ENCODE measurements around the gene BCDIN3D.
"Not testable (repeated sequence)": the region's sequence is repeated elsewhere in the genome, so short reads cannot be mapped to it uniquely, and the experiment has no call there.

The BCDIN3D gene

DNA sequence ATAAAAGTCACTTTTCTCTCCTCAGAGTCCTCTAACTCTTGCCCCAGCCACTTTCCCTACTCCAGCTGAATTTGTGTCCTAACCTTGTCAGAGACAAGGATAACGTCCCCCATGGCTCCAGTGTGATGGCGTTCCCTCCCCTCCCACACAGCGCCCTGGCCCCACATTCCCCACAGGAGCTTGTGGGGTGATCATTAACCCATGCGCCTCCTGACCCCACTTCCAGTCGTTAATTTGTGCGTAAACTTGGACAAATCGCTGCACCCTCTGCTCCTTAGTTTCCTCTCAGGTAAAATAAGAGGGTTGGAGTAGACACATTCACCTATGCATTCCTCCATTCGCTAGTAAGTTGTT lies 22.9 kb upstream of the BCDIN3D start:
- no peak for DNase-seq (ENCODE audit: low spot score)
- TF ChIP-seq CTCF (IDR thresholded peaks at IDR 0.05; ENCODE audit: extremely low read depth, missing control alignments), result no peak

GRCh38 chr12:49865109-49865781 lies 22.3 kb upstream of the BCDIN3D start:
- DNase-seq (ENCODE audit: low spot score), result no peak
- TF ChIP-seq CTCF (IDR thresholded peaks at IDR 0.05; ENCODE audit: extremely low read depth, missing control alignments), result no peak

DNA sequence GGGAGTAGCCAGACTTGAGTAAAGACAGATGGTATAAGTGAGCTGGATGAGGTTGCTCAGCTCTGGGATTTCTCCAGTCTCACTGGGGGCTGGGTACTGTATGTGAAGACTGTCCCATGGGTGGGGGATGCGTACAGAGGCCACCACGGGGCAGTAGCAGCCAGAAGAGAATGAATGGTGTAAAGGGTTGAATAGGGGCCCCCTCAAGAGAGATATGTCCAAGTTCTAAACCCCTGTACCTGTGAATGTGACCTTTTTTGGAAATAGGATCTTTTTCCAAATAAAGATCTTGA lies 21.8 kb upstream of the BCDIN3D start:
- TF ChIP-seq CTCF (IDR thresholded peaks at IDR 0.05; ENCODE audit: extremely low read depth, missing control alignments), result no peak
- no peak for DNase-seq (ENCODE audit: low spot score)

GRCh38 chr12:49863946-49864797 lies 21.3 kb upstream of the BCDIN3D start:
- TF ChIP-seq CTCF (IDR thresholded peaks at IDR 0.05; ENCODE audit: extremely low read depth, missing control alignments), result no peak
- no peak for DNase-seq (ENCODE audit: low spot score)

GRCh38 chr12:49860921-49861320 lies 18.0 kb upstream of the BCDIN3D start:
- DNase-seq (ENCODE audit: low spot score), result not testable (repeated sequence)

DNA sequence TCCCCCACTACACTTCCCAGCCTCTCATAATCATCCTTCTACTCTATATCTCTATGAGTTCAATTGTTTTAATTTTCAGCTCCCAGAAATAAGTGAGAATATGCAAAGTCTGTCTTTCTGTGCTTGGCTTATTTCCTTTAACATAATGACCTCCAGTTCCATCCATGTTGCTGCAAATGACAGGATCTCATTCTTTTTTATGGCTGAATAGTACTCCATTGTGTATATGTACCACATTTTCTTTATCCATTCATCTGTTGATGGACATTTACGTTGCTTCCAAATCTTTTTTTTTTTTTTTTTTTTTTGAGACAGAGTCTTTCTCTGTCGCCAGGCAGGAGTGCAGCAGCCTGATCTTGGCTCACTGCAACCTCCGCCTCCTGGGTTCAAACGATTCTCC lies 13.0 kb upstream of the BCDIN3D start:
- DNase-seq (ENCODE audit: low spot score), result not testable (repeated sequence)

DNA sequence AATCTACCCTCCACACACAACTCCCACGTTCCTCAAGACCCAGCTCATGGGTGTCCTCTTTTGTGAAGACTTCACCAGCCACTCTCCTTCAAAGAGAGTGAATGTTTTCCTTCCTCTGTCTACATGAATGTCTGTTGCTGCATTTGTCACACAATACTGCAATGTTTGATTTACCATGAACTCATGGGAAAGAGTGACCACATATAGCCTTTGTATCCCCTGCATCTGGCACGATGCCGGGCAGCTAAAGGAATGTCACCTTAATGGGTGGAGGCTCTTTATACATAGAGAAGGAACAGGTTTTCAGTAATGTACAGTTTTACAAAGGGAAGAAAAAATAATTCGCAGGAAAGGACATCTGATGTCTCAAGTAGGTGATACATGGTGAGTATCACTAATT lies 12.1 kb upstream of the BCDIN3D start:
- TF ChIP-seq CTCF (IDR thresholded peaks at IDR 0.05; ENCODE audit: extremely low read depth, missing control alignments), result no peak
- no peak for DNase-seq (ENCODE audit: low spot score)

GRCh38 chr12:49853671-49854070 lies 10.8 kb upstream of the BCDIN3D start:
- no peak for DNase-seq (ENCODE audit: low spot score)
- no peak for TF ChIP-seq CTCF (IDR thresholded peaks at IDR 0.05; ENCODE audit: extremely low read depth, missing control alignments)
